GF-D8 (cell line): Measurements from ENCODE around the gene S1PR4.

ENCODE experiments used
- DNase-seq: peaks from one replicate; lab custom pipeline; 2025; lab: John Stamatoyannopoulos, UW

S1PR4 gene

GRCh38 chr19:3178377-3178972 lies at the start of gene S1PR4:
TSS of gene S1PR4 (plus strand) at chr19:3178769. CDS start at chr19:3178793, 24 bp downstream.
- peak; percentile 69 for DNase-seq

GRCh38 chr19:3129112-3129511 lies 49.5 kb upstream of the S1PR4 start:
- DNase-seq, result peak; percentile 26

- no peak for DNase-seq
These were observed 47.4 kb upstream of the S1PR4 start for GRCh38 chr19:3131168-3131567.

GRCh38 chr19:3132971-3133792 lies 45.4 kb upstream of the S1PR4 start:
- peak; percentile 94 for DNase-seq

GRCh38 chr19:3133793-3134116 lies 44.8 kb upstream of the S1PR4 start:
- DNase-seq, result no peak

GRCh38 chr19:3135961-3136683 lies 42.4 kb upstream of the S1PR4 start, which contains the start of gene GNA15:
TSS of gene GNA15 (plus strand) at chr19:3136033. CDS start at chr19:3136451, 418 bp downstream.
- peak; percentile 58 for DNase-seq

- DNase-seq, result no peak
These were observed 41.9 kb upstream of the S1PR4 start for GRCh38 chr19:3136684-3137055.

GRCh38 chr19:3137119-3137518 lies 41.5 kb upstream of the S1PR4 start:
- no peak for DNase-seq

- DNase-seq, result no peak
These were observed 40.3 kb upstream of the S1PR4 start for GRCh38 chr19:3138268-3138667.

GRCh38 chr19:3140667-3141038 lies 37.9 kb upstream of the S1PR4 start:
- DNase-seq, result peak; percentile 7

GRCh38 chr19:3142292-3142670 lies 36.3 kb upstream of the S1PR4 start:
- DNase-seq, result peak; percentile 70

- no peak for DNase-seq
These were observed 35.7 kb upstream of the S1PR4 start for GRCh38 chr19:3142781-3143337.

- DNase-seq, result peak; percentile 59
These were observed 32.5 kb upstream of the S1PR4 start for GRCh38 chr19:3145909-3146676.

- no peak for DNase-seq
These were observed 31.9 kb upstream of the S1PR4 start for GRCh38 chr19:3146677-3147100.

- no peak for DNase-seq
These were observed 30.1 kb upstream of the S1PR4 start for GRCh38 chr19:3148503-3148902.

GRCh38 chr19:3149089-3149488 lies 29.5 kb upstream of the S1PR4 start:
- DNase-seq, result no peak

GRCh38 chr19:3149526-3150505 lies 28.8 kb upstream of the S1PR4 start:
- no peak for DNase-seq

- DNase-seq, result no peak
These were observed 27.7 kb upstream of the S1PR4 start for GRCh38 chr19:3150739-3151329.

GRCh38 chr19:3151563-3152418 lies 26.8 kb upstream of the S1PR4 start:
- no peak for DNase-seq
